Measurements from ENCODE around the gene ZNF441. TPM values are rescaled to one million over a fixed set of nuclear protein-coding genes. Genes with fewer than 3 reads are reported as not detected.
A peak's percentile ranks its signal among the peaks of the same experiment; 100 is the strongest.

Gene ZNF441
- 10.0 and 18.0 TPM in 2 replicates for total RNA-seq (2016; rRNA removed; fragmentation: Illumina TruSeq; extraction: Trizol)
- total RNA-seq (2016; cell fraction: cytosol; rRNA removed; fragmentation: Illumina TruSeq; extraction: Trizol; ENCODE audit: low read depth): 1.2 and 2.6 TPM in 2 replicates
- 11.3 and 15.3 TPM in 2 replicates for total RNA-seq (2016; cell fraction: insoluble cytoplasmic fraction; rRNA removed; fragmentation: Illumina TruSeq; extraction: Trizol)
- 3.7 and 5.1 TPM in 2 replicates for total RNA-seq (2016; cell fraction: membrane; rRNA removed; fragmentation: Illumina TruSeq; extraction: Trizol)
- 13.4 and 15.8 TPM in 2 replicates for total RNA-seq (2016; cell fraction: nucleus; rRNA removed; fragmentation: Illumina TruSeq; extraction: Trizol)
- polyA plus RNA-seq (2011; rRNA removed): 2.8 and 3.5 TPM in 2 replicates
- 0.54 and 1.0 TPM in 2 replicates for polyA plus RNA-seq (2011; cell fraction: cytosol; rRNA removed)
- 4.8 and 5.7 TPM in 2 replicates for polyA plus RNA-seq (2011; cell fraction: nucleus; rRNA removed)
- polyA plus RNA-seq (2012): 2.3 and 3.6 TPM in 2 replicates
- polyA plus RNA-seq (2016; cell fraction: cytosol; fragmentation: Illumina TruSeq; extraction: Trizol; ENCODE audit: low read depth): 0.07 and 0.16 TPM in 2 replicates
- 5.5 and 5.8 TPM in 2 replicates for polyA plus RNA-seq (2016; cell fraction: insoluble cytoplasmic fraction; fragmentation: Illumina TruSeq; extraction: Trizol; ENCODE audit: low read depth)
- 0.39 and 0.42 TPM in 2 replicates for polyA plus RNA-seq (2016; cell fraction: membrane; fragmentation: Illumina TruSeq; extraction: Trizol; ENCODE audit: low read depth)
- 10.6 and 11.9 TPM in 2 replicates for polyA plus RNA-seq (2016; cell fraction: nucleus; fragmentation: Illumina TruSeq; extraction: Trizol; ENCODE audit: insufficient read depth, low read depth)
- polyA minus RNA-seq (2011; rRNA and poly(A)+ RNA removed; ENCODE audit: low replicate concordance): 1.3 and 2.4 TPM in 2 replicates
- polyA minus RNA-seq (2011; cell fraction: cytosol; rRNA and poly(A)+ RNA removed): 3.3 and 3.6 TPM in 2 replicates
- polyA minus RNA-seq (2011; cell fraction: nucleus; rRNA and poly(A)+ RNA removed): 19.5 and 20.9 TPM in 2 replicates
- percentile 72 among the genes with signal in this experiment for Bru-seq, nascent RNA
- BruChase-seq, experiment 1, labeled RNA remaining after a 6-hour chase: percentile 55 among the genes with signal in this experiment
- BruChase-seq, experiment 2, labeled RNA remaining after a 2-hour chase: percentile 66 among the genes with signal in this experiment
- long read RNA-seq, experiment 1, partial matches to known transcripts: 0 of 2 reads
- long read RNA-seq, experiment 1, other reads (novel, unspliced or antisense): 2 of 2 reads
- long read RNA-seq, experiment 2, partial matches to known transcripts: 0 of 2 reads
- long read RNA-seq, experiment 2, other reads (novel, unspliced or antisense): 2 of 2 reads

- intact Hi-C loops (cut with micrococcal nuclease; ENCODE audit: unreplicated experiment) (loop anchor here (2.0 kb wide), 1 partner anchor 28 kb away; the partner anchor contains the start of gene ZNF823), in situ Hi-C loops (cut with HindIII; ENCODE audit: extremely low pct_ligation_motif_present, low pct_unique_long_range_greater_than_20kb) (no loop called here)
- Histone ChIP-seq H4K20me1 (ENCODE audit: insufficient read depth, low read length) (no peaks in the 10 kb centered on the region; the same call in 1 of the 2 replicates), H3K4me3 (replicated peaks in 1 of 3; ENCODE audit: insufficient read depth in 1 of 3, low read depth in 2 of 3, low read length in 3 of 3) (peak within 1 kb of the TSS; percentile 72 to 89 (median 81)), H3K36me3 (replicated peaks in 1 of 2; ENCODE audit: control insufficient read depth in 1 of 2, insufficient read depth in 2 of 2, low read length in 2 of 2) (no peaks in the 10 kb centered on the region), H2AFZ (ENCODE audit: low read length) (peak within 1 kb of the TSS; percentile 98), H3K27me3 (ENCODE audit: control insufficient read depth in 1 of 2, insufficient read depth in 2 of 2, low read length in 2 of 2) (no peaks in the 10 kb centered on the region; a peak in 2 of 5 replicates), H3K79me2 (ENCODE audit: insufficient read depth, low read length) (peaks cover 26% of the 10 kb centered on the region), H3K27ac (ENCODE audit: extremely low read length, insufficient read depth, low read length) (peak within 1 kb of the TSS; percentile 85), H3K4me1 (ENCODE audit: insufficient read depth, low read length) (peaks cover 32% of the 10 kb centered on the region), H3K4me2 (ENCODE audit: low read depth, low read length) (peak within 1 kb of the TSS; percentile 98), H3K9ac (ENCODE audit: insufficient read depth, low read depth, low read length) (peak within 1 kb of the TSS; percentile 81), H3K9me3 (ENCODE audit: low read length) (no peaks in the 10 kb centered on the region)
- peak; percentile 93 for ATAC-seq
- peak; percentile 94 for DNase-seq (ENCODE audit: low spot score)
- ChIA-PET CTCF (ENCODE audit: low intra/inter-chr PET ratio, low total read pairs) (no interaction called here), POLR2A (interaction anchor here (0.7 to 1.8 kb wide), 11 partner anchors 13 to 599 kb away, joined by 3 to 17 read pairs (median 4); partner anchors contain the start of genes ZNF439, ZNF442, ZNF491 and ZNF823)
- TSS peak; percentile 66 for BruUV-seq (replicated peaks)
- FAIRE-seq: peak; percentile 85
- 0% methylated on average over 17 of the region's 61 CpGs for WGBS (ENCODE audit: low lambda C conversion rate)
- peak; percentile 48; the same call in 1 of the 2 replicates for TF ChIP-seq MTA1 (CRISPR knock-in tag; IDR thresholded peaks at IDR 0.05; ENCODE audit: borderline replicate concordance)
- TF ChIP-seq ZNF687 (CRISPR knock-in tag; IDR thresholded peaks at IDR 0.05): peak; percentile 83
- TF ChIP-seq MTF2 (CRISPR knock-in tag; IDR thresholded peaks at IDR 0.05; ENCODE audit: borderline replicate concordance): 0 out of 2 replicates have a peak, but pooled peaks have one; percentile 77
- TF ChIP-seq ZNF136 (CRISPR knock-in tag; IDR thresholded peaks at IDR 0.05; ENCODE audit: low read depth): peak; percentile 34; the same call in 1 of the 2 replicates
- peak; percentile 62; the same call in 1 of the 2 replicates for TF ChIP-seq GFI1 (CRISPR knock-in tag; IDR thresholded peaks at IDR 0.05; ENCODE audit: borderline replicate concordance)
- TF ChIP-seq FOSL2 (CRISPR knock-in tag; IDR thresholded peaks at IDR 0.05): peak; percentile 41
- 0 out of 2 replicates have a peak, but pooled peaks have one; percentile 44 for TF ChIP-seq SNAPC5 (CRISPR knock-in tag; IDR thresholded peaks at IDR 0.05; ENCODE audit: borderline replicate concordance)
- TF ChIP-seq RARG (CRISPR knock-in tag; IDR thresholded peaks at IDR 0.05; ENCODE audit: low read depth): 0 out of 2 replicates have a peak, but pooled peaks have one; percentile 29
- TF ChIP-seq GATAD1 (CRISPR knock-in tag; IDR thresholded peaks at IDR 0.05): peak; percentile 60; the same call in 1 of the 2 replicates
- no peak for TF ChIP-seq HHEX (CRISPR knock-in tag; IDR thresholded peaks at IDR 0.05)
- peak; percentile 96 for TF ChIP-seq SAP130 (CRISPR knock-in tag; IDR thresholded peaks at IDR 0.05; ENCODE audit: low read depth)
- TF ChIP-seq KMT2B (CRISPR knock-in tag; IDR thresholded peaks at IDR 0.05): 0 out of 2 replicates have a peak, but pooled peaks have one; percentile 16
- TF ChIP-seq ZNF879 (CRISPR knock-in tag; IDR thresholded peaks at IDR 0.05): no peak
Observed at GRCh38 chr19:11766597-11767591, at the start of gene ZNF441. Gene ZNF441, plus strand, starts transcription at chr19:11767000. Its CDS starts 194 bp downstream, at chr19:11767194.

Data from HepG2 (cell line).